DND-41 (cell line): ENCODE results near the gene MIX23.

Experiments
- CTCF ChIP-seq: IDR thresholded peaks from 2 replicates; pipeline ENCODE4 v1.5.1; 2012; ENCODE audit warnings: borderline replicate concordance, low read length, moderate library complexity, mild to moderate bottlenecking; ENCODE audit not compliant: poor library complexity, severe bottlenecking; ENCODE audit errors: extremely low read depth
- EZH2 ChIP-seq: IDR thresholded peaks from 3 replicates; pipeline ENCODE4 v1.6.1; 2012; ENCODE audit warnings: borderline replicate concordance, low read depth, mild to moderate bottlenecking, moderate library complexity, low read length, inconsistent platforms; ENCODE audit not compliant: severe bottlenecking

- TF ChIP-seq CTCF (no peak), EZH2 (no peak)
These were observed 31.4 kb downstream of the MIX23 start for GRCh38 chr3:122351612-122352011.
